ENCODE results near the gene SIGLEC15.
"Not testable (repeated sequence)": the region's sequence is repeated elsewhere in the genome, so short reads cannot be mapped to it uniquely, and the experiment has no call there.

DNA sequence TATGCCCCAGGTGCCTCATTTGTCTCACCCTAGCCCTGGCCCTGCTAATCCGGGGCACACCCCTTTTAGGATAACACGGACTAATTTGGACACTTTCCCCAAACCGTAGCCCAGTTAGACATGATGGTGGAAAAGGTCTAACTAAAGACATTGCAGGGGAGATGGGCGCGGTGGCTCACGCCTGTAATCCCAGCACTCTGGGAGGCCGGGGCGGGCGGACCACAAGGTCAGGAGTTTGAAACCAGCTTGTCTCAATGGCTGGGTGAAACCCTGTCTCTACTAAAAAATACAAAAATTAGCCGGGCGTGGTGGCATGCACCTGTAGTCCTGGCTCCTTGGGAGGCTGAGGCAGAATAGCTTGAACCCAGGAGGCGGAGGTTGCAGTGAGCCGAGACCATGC is 23.2 kb downstream of the SIGLEC15 start:
- TF ChIP-seq CTCF, EP300 (IDR thresholded peaks at IDR 0.05): not testable (repeated sequence)

All from stomach (tissue), 4 donors.